PFSK-1 (cell line): ENCODE measurements around the gene CCL26.
A peak's percentile ranks its signal among the peaks of the same experiment; 100 is the strongest.

Experiments
- FOXP2 ChIP-seq: optimal IDR thresholded peaks from 2 replicates; pipeline ENCODE3; 2011; ENCODE audit warnings: borderline replicate concordance, control low read depth, inconsistent platforms; ENCODE audit not compliant: insufficient read depth; ENCODE audit errors: extremely low read length, extremely low read depth
- POLR2AphosphoS5 ChIP-seq: IDR thresholded peaks from 2 replicates; pipeline ENCODE4 v1.6.1; 2012; ENCODE audit warnings: low read depth, mild to moderate bottlenecking, control low read depth, low read length, moderate library complexity
- REST ChIP-seq, 2 experiments: IDR thresholded peaks; 2 replicates each; pipeline versions ENCODE4 v1.6.1 to v1.8.0; 2011 to 2012; ENCODE audit warnings: low read depth in 2 of 2, low read length in 2 of 2, control low read depth in 1 of 2, inconsistent platforms in 1 of 2, mild to moderate bottlenecking in 1 of 2, moderate library complexity in 1 of 2; ENCODE audit not compliant: insufficient read depth in 1 of 2
- SIN3A ChIP-seq: IDR thresholded peaks from 2 replicates; pipeline ENCODE4 v1.6.1; 2012; ENCODE audit warnings: mild to moderate bottlenecking, low read length, moderate library complexity, borderline replicate concordance; ENCODE audit not compliant: insufficient read depth
- TAF1 ChIP-seq: IDR thresholded peaks from 2 replicates; pipeline ENCODE4 v1.6.1; 2012; ENCODE audit warnings: low read length, control low read depth, borderline replicate concordance; ENCODE audit not compliant: insufficient read depth

The CCL26 gene

DNA sequence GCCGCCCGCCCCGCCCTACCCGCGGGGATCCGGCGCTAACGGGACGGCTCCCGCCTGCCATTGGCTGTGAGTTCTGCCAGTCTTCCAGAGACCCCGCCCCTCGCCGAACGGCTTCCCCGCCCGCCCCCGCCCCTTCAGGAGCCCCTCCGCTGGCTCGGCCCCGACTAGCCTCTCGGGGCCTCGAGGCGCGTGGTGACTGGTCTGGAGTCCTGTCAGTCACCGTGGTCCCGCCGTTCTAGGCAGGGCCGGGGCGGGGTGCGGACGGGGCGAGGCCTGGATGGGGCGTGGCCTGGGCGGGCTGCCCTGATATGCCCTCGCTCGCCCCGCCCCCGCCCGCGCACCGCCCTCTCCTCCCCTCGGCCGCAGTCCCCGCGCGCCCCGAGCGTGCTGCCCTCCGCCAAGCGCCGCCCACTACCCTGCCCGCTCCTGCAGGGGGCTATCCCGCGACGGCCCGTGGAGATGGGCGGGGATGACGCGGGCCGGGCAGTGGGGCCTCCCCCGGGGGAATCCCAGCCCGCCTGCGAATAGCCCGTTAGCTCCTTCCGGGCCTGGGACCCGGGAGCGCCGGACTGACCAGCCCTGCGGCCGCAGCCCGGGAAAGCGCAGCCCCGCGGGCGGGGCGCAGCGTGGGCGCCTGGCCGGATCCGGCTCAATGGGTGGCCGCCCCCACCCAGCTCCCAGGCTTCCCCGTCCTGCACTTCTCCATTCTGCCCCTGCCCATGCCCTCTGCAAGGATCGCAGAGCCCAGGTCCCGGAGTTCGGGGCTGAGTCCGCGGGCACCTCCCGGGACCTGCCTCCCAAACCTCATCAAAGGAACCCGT is 32.8 kb downstream of the CCL26 start:
- TF ChIP-seq TAF1 (no peak; the same call in 1 of the 2 replicates), FOXP2 (peak; percentile 85), POLR2AphosphoS5 (no peak)

GRCh38 chr7:75738604-75738974 is 33.4 kb downstream of the CCL26 start, which contains the start of gene HIP1:
HIP1 (minus strand) TSS chr7:75738941; CDS start chr7:75738920, 21 bp downstream.
- no peak for TF ChIP-seq REST (IDR thresholded peaks at IDR 0.05; ENCODE audit: insufficient read depth in 1 of 2, low read depth in 2 of 2, low read length in 2 of 2)
- TF ChIP-seq SIN3A: no peak
- TF ChIP-seq TAF1: no peak
- TF ChIP-seq POLR2AphosphoS5: no peak
- no peak for TF ChIP-seq FOXP2

DNA sequence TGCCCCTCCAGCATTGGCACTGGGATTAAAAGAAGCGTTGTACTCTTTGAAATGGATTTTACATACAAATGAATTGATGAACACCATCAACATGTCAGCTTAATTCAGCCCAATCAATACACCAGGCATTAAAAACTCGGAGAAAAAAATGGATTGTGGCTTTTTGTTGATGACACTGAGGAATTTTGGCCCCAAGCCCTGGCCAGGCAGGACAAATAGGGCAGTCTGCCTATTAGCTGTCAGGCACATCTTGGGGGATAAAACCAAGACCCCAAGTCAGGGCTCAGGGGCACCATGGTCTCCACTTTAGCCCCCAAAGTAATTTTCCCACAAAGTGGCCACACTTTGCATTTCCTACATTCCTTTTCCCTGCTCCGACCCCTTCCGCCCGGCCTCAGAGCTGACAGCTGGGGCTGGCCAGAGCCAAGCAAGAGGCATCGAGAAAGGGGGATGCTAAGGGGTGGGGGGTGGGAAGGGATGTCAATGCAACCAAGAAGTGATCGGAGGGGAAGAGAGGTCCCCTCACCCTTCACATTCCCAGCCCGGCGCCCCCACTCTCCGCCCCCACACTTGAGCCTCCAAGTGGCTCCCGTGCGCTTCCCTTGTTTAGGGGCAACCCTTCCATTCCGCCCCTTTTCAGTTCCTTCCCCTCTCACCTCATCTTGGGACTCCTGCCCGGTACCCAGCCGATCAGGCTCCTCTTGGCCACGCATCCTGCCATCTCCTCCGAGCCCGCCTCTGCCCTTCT is 34.0 kb downstream of the CCL26 start:
- no peak for TF ChIP-seq POLR2AphosphoS5
- no peak for TF ChIP-seq REST (IDR thresholded peaks at IDR 0.05; ENCODE audit: insufficient read depth in 1 of 2, low read depth in 2 of 2, low read length in 2 of 2)
- TF ChIP-seq SIN3A: peak; percentile 50; the same call in 1 of the 2 replicates

GRCh38 chr7:75735581-75736350 is 36.2 kb downstream of the CCL26 start:
- TF ChIP-seq TAF1 (no peak), SIN3A (no peak), REST (IDR thresholded peaks at IDR 0.05; ENCODE audit: insufficient read depth in 1 of 2, low read depth in 2 of 2, low read length in 2 of 2) (no peak), POLR2AphosphoS5 (no peak), FOXP2 (no peak)
